GM11168 (cell line): ENCODE data around the gene GMPS.
"Not testable (repeated sequence)": the region's sequence is repeated elsewhere in the genome, so short reads cannot be mapped to it uniquely, and the experiment has no call there.

ENCODE experiments used
- in situ Hi-C: fragments of 300-500 bp; cut with MboI; formaldehyde crosslinking; loops from one replicate; pipeline ENCODE4 v1.12.0; 2022; ENCODE audit warnings: low sequenced_read_pairs; ENCODE audit not compliant: unreplicated experiment

Gene GMPS

GRCh38 chr3:155934230-155934629 is 63.8 kb downstream of the GMPS start:
- in situ Hi-C loops, result no loop called here

GRCh38 chr3:155938409-155938808 is 68.0 kb downstream of the GMPS start:
- in situ Hi-C loops, result no loop called here

- in situ Hi-C loops, result no loop called here
Measured at GRCh38 chr3:155941354-155941753, 70.9 kb downstream of the GMPS start.

GRCh38 chr3:155944081-155944480 is 73.6 kb downstream of the GMPS start:
- in situ Hi-C loops, result no loop called here

- in situ Hi-C loops, result no loop called here
Measured at GRCh38 chr3:155946178-155946577, 75.7 kb downstream of the GMPS start.

- in situ Hi-C loops, result no loop called here
Measured at GRCh38 chr3:155948476-155948875, 78.0 kb downstream of the GMPS start.

GRCh38 chr3:155949453-155950217 is 79.2 kb downstream of the GMPS start:
- in situ Hi-C loops, result no loop called here

GRCh38 chr3:155956508-155957411 is 86.3 kb downstream of the GMPS start:
- in situ Hi-C loops, result no loop called here

- in situ Hi-C loops, result no loop called here
Measured at GRCh38 chr3:155957412-155957880, 87.0 kb downstream of the GMPS start.

- in situ Hi-C loops, result no loop called here
Measured at GRCh38 chr3:155958676-155959075, 88.2 kb downstream of the GMPS start.

- in situ Hi-C loops, result no loop called here
Measured at GRCh38 chr3:155960060-155960459, 89.6 kb downstream of the GMPS start.

- in situ Hi-C loops, result not testable (repeated sequence)
Measured at GRCh38 chr3:155961044-155961443, 90.6 kb downstream of the GMPS start.

GRCh38 chr3:155963570-155963969 is 93.1 kb downstream of the GMPS start:
- in situ Hi-C loops, result no loop called here

GRCh38 chr3:155970398-155970797 is 99.9 kb downstream of the GMPS start:
- in situ Hi-C loops, result no loop called here

GRCh38 chr3:155972885-155973584 is 102.6 kb downstream of the GMPS start:
- in situ Hi-C loops, result no loop called here

GRCh38 chr3:155978324-155978723 is 107.9 kb downstream of the GMPS start:
- in situ Hi-C loops, result no loop called here

- in situ Hi-C loops, result no loop called here
Measured at GRCh38 chr3:155979746-155980145, 109.3 kb downstream of the GMPS start.

GRCh38 chr3:155981669-155982068 is 111.2 kb downstream of the GMPS start:
- in situ Hi-C loops, result no loop called here

- in situ Hi-C loops, result no loop called here
Measured at GRCh38 chr3:155983834-155984474, 113.5 kb downstream of the GMPS start.

GRCh38 chr3:155984791-155985417 is 114.5 kb downstream of the GMPS start:
- in situ Hi-C loops, result no loop called here
